H1 (cell line): Measurements from ENCODE around the gene PTAR1. TPM values are rescaled to one million over a fixed set of nuclear protein-coding genes. Genes with fewer than 3 reads are reported as not detected.

Experiments used
- CTCF ChIA-PET: fragments of 300-600 bp; sonication (Branson Sonifier 250); formaldehyde crosslinking; loops from one replicate; lab custom pipeline; 2021; ENCODE audit not compliant: partially characterized antibody; lab: Charles Lee
- POLR2A ChIA-PET: fragments of 300-600 bp; sonication (Branson Sonifier 250); formaldehyde crosslinking; loops from one replicate; lab custom pipeline; 2021; ENCODE audit warnings: inconsistent platforms; ENCODE audit not compliant: partially characterized antibody; lab: Charles Lee
- DNase-seq, 2 experiments: peaks; one replicate each; pipeline versions ENCODE4 v3.0.0 to v3.0.0-alpha.2; 2010 to 2022; ENCODE audit warnings: low spot score in 2 of 2, low read depth in 1 of 2, mixed read lengths in 1 of 2
- FAIRE-seq: peaks from 2 replicates; lab custom pipeline; 2011; peaks lifted over from hg19 to GRCh38; lab: Jason Lieb, UNC
- H2AFZ ChIP-seq: 2 replicates; pipeline ENCODE4 v1.8.1; 2012; ENCODE audit warnings: low read length, inconsistent platforms
- H2AK5ac ChIP-seq: 2 replicates; pipeline ENCODE4 v1.6.1; 2013; ENCODE audit warnings: low read depth, low read length
- H2BK120ac ChIP-seq: replicated peaks from 2 replicates; pipeline ENCODE3; 2013; ENCODE audit warnings: low read depth, low read length, inconsistent platforms
- H2BK12ac ChIP-seq: 2 replicates; pipeline ENCODE4 v1.6.1; 2013; ENCODE audit warnings: low read depth, low read length
- H2BK15ac ChIP-seq: 2 replicates; pipeline ENCODE4 v1.6.1; 2013; ENCODE audit warnings: low read length
- H2BK20ac ChIP-seq: 2 replicates; pipeline ENCODE4 v1.6.1; 2013; ENCODE audit warnings: low read length
- H2BK5ac ChIP-seq: 2 replicates; pipeline ENCODE4 v1.6.1; 2013; ENCODE audit warnings: low read depth, low read length
- H3K14ac ChIP-seq: 2 replicates; pipeline ENCODE4 v1.6.1; 2013; ENCODE audit warnings: inconsistent platforms; ENCODE audit not compliant: insufficient read length
- H3K18ac ChIP-seq: 2 replicates; pipeline ENCODE4 v1.6.1; 2013; ENCODE audit warnings: low read length; ENCODE audit errors: extremely low read depth
- H3K23ac ChIP-seq: 2 replicates; pipeline ENCODE4 v1.6.1; 2013; ENCODE audit warnings: inconsistent platforms; ENCODE audit not compliant: insufficient read length
- H3K23me2 ChIP-seq: 2 replicates; pipeline ENCODE4 v1.6.1; 2013; ENCODE audit warnings: low read depth, low read length
- H3K27ac ChIP-seq: 2 replicates; pipeline ENCODE4 v1.6.1; 2011; ENCODE audit warnings: low read depth, low read length, inconsistent platforms
- H3K27me3 ChIP-seq, 4 experiments: replicated peaks in 1 of 4; 1 replicate in 1 of 4; 2 replicates in 3 of 4; pipeline versions ENCODE4 v1.6.1 to v1.8.1; 2011 to 2013; ENCODE audit warnings: low read length in 3 of 4, mild to moderate bottlenecking in 3 of 4, inconsistent platforms in 2 of 4, mixed read lengths in 2 of 4, moderate library complexity in 1 of 4; ENCODE audit not compliant: control insufficient read depth in 3 of 4, insufficient read depth in 3 of 4; ENCODE audit errors: extremely low read depth in 1 of 4
- H3K36me3 ChIP-seq, 4 experiments: 2 replicates each; pipeline versions ENCODE4 v1.6.1 to v1.8.1; 2011 to 2013; ENCODE audit warnings: mild to moderate bottlenecking in 4 of 4, low read length in 3 of 4, moderate library complexity in 2 of 4, control low read depth in 1 of 4, inconsistent platforms in 1 of 4; ENCODE audit not compliant: insufficient read depth in 4 of 4, control insufficient read depth in 2 of 4
- H3K4ac ChIP-seq: replicated peaks from 2 replicates; pipeline ENCODE3; 2013; ENCODE audit warnings: low read length, low read depth, mixed read lengths, inconsistent platforms; ENCODE audit not compliant: insufficient read length
- H3K4me1 ChIP-seq, 4 experiments: replicated peaks in 1 of 4; 1 replicate in 1 of 4; 2 replicates in 3 of 4; pipeline versions ENCODE4 v1.6.1 to v1.8.1; 2011 to 2013; ENCODE audit warnings: low read length in 3 of 4, inconsistent platforms in 2 of 4, mixed read lengths in 1 of 4; ENCODE audit not compliant: insufficient read depth in 4 of 4, control insufficient read depth in 3 of 4
- H3K4me2 ChIP-seq, 2 experiments: 2 replicates each; pipeline versions ENCODE4 v1.6.1 to v1.8.1; 2011 to 2013; ENCODE audit warnings: low read depth in 2 of 2, low read length in 2 of 2, control low read depth in 1 of 2, inconsistent platforms in 1 of 2, mild to moderate bottlenecking in 1 of 2; ENCODE audit not compliant: insufficient read depth in 1 of 2
- H3K4me3 ChIP-seq, 4 experiments: fragments of 200-600, 300-600 bp in 1 of 4; sonication (generic), shearing (Covaris generic), sonication (Bioruptor Twin) in 1 of 4; 2 replicates each; pipeline versions ENCODE4 v1.5.1 to v1.8.1; 2011 to 2016; ENCODE audit warnings: low read length in 4 of 4, low read depth in 3 of 4, control low read depth in 2 of 4, inconsistent platforms in 2 of 4, mild to moderate bottlenecking in 2 of 4, mixed read lengths in 1 of 4, moderate library complexity in 1 of 4; ENCODE audit not compliant: insufficient read depth in 2 of 4; ENCODE audit errors: extremely low read depth in 1 of 4
- H3K56ac ChIP-seq: replicated peaks from 2 replicates; pipeline ENCODE3; 2013; ENCODE audit warnings: low read depth, mild to moderate bottlenecking, mixed read lengths, low read length, inconsistent platforms; ENCODE audit not compliant: insufficient read length
- H3K79me1 ChIP-seq: 2 replicates; pipeline ENCODE4 v1.6.1; 2013; ENCODE audit warnings: low read depth, low read length, control low read depth
- H3K79me2 ChIP-seq, 2 experiments: 2 replicates each; pipeline versions ENCODE4 v1.6.1 to v1.8.1; 2012 to 2013; ENCODE audit warnings: low read length in 2 of 2, mild to moderate bottlenecking in 2 of 2, inconsistent platforms in 1 of 2; ENCODE audit not compliant: insufficient read depth in 2 of 2, control insufficient read depth in 1 of 2
- H3K9ac ChIP-seq, 4 experiments: replicated peaks in 1 of 4; 1 replicate in 1 of 4; 2 replicates in 3 of 4; pipeline versions ENCODE4 v1.6.1 to v1.8.1; 2011 to 2013; ENCODE audit warnings: low read depth in 3 of 4, low read length in 3 of 4, control low read depth in 2 of 4, mild to moderate bottlenecking in 2 of 4, moderate library complexity in 2 of 4, inconsistent platforms in 1 of 4; ENCODE audit errors: extremely low read depth in 1 of 4
- H3K9me3 ChIP-seq, 2 experiments: 2 replicates each; pipeline versions ENCODE4 v1.6.1 to v1.8.1; 2012 to 2013; ENCODE audit warnings: mild to moderate bottlenecking in 2 of 2, moderate library complexity in 2 of 2, control low read depth in 1 of 2, inconsistent platforms in 1 of 2, low read depth in 1 of 2, low read length in 1 of 2, mixed read lengths in 1 of 2; ENCODE audit not compliant: insufficient read depth in 2 of 2
- H4K20me1 ChIP-seq, 2 experiments: replicated peaks in 1 of 2; 2 replicates each; pipeline versions ENCODE3 to v1.8.1; 2011 to 2013; ENCODE audit warnings: inconsistent platforms in 2 of 2, low read length in 2 of 2, mild to moderate bottlenecking in 1 of 2; ENCODE audit not compliant: insufficient read depth in 2 of 2, control insufficient read depth in 1 of 2
- H4K5ac ChIP-seq: 2 replicates; pipeline ENCODE4 v1.6.1; 2013; ENCODE audit warnings: low read length, low read depth, mixed read lengths, inconsistent platforms; ENCODE audit not compliant: insufficient read length
- H4K8ac ChIP-seq: 2 replicates; pipeline ENCODE4 v1.8.0; 2013; ENCODE audit warnings: mild to moderate bottlenecking, moderate library complexity, low read length, inconsistent platforms; ENCODE audit not compliant: insufficient read depth; ENCODE audit errors: extremely low read depth
- H4K91ac ChIP-seq: replicated peaks from 2 replicates; pipeline ENCODE3; 2013; ENCODE audit warnings: low read length, mixed read lengths, inconsistent platforms; ENCODE audit not compliant: insufficient read length
- CHD1 ChIP-seq: IDR thresholded peaks from 2 replicates; pipeline ENCODE4 v1.6.1; 2012; ENCODE audit warnings: low read depth, low read length, improper control_type of control experiment
- EGR1 ChIP-seq: IDR thresholded peaks from 2 replicates; pipeline ENCODE4 v1.6.1; 2011; ENCODE audit warnings: low read depth, low read length, borderline replicate concordance
- HDAC2 ChIP-seq, 2 experiments: fragments of 300-600 bp in 1 of 2; sonication (generic) in 1 of 2; IDR thresholded peaks; 2 replicates each; pipeline ENCODE4 v1.6.1; 2011 to 2012; ENCODE audit warnings: low read depth in 2 of 2, low read length in 2 of 2, mild to moderate bottlenecking in 2 of 2, moderate library complexity in 2 of 2, borderline replicate concordance in 1 of 2, inconsistent platforms in 1 of 2
- KDM4A ChIP-seq: IDR thresholded peaks from one replicate; pipeline ENCODE4 v1.7.1; 2012; ENCODE audit warnings: low read depth, mild to moderate bottlenecking, moderate library complexity, low read length, inconsistent platforms; ENCODE audit not compliant: severe bottlenecking
- RBBP5 ChIP-seq: IDR thresholded peaks from 2 replicates; pipeline ENCODE4 v1.7.1; 2012; ENCODE audit warnings: low read depth, mild to moderate bottlenecking, inconsistent platforms, low read length, moderate library complexity, borderline replicate concordance
- SIRT6 ChIP-seq: IDR thresholded peaks from one replicate; pipeline ENCODE4 v1.7.1; 2012; ENCODE audit warnings: low read length, inconsistent platforms
- SP2 ChIP-seq: IDR thresholded peaks from 2 replicates; pipeline ENCODE4 v1.6.1; 2012; ENCODE audit warnings: mild to moderate bottlenecking, low read length, inconsistent platforms
- SUZ12 ChIP-seq: fragments of 200-600 bp; sonication (generic); IDR thresholded peaks from 2 replicates; pipeline ENCODE4 v1.6.1; 2012; ENCODE audit warnings: mild to moderate bottlenecking, inconsistent platforms, low read length, moderate library complexity, mixed read lengths
- TEAD4 ChIP-seq: IDR thresholded peaks from 2 replicates; pipeline ENCODE4 v1.6.1; 2012; ENCODE audit warnings: low read depth, low read length, inconsistent platforms, mixed read lengths
- WGBS, 2 experiments: shearing (Covaris generic) in 1 of 2; methylation state at CpG; one replicate each; pipeline versions ENCODE4 v1.1.6 to v1.1.7; 2013 to 2015; ENCODE audit warnings: low lambda C conversion rate in 2 of 2, mixed read lengths in 2 of 2, inconsistent platforms in 1 of 2, low coverage in 1 of 2, missing lambda C conversion rate in 1 of 2; ENCODE audit not compliant: insufficient replicate concordance in 2 of 2, insufficient coverage in 1 of 2, insufficient read length in 1 of 2; ENCODE audit errors: extremely low coverage in 1 of 2, missing lambda C conversion rate in 1 of 2; 5-methylcytosine and 5-hydroxymethylcytosine counted together
- polyA plus RNA-seq, 7 experiments: library from polyadenylated mRNA; depleted of rRNA in 3 of 7; stranded (reverse) in 5 of 7; unstranded in 2 of 7; fragments of >200 nt in 5 of 7; fragments of 200-250 nt in 2 of 7; gene quantifications; 1 replicate in 5 of 7; 2 replicates in 1 of 7; 4 replicates in 1 of 7; pipeline versions ENCODE4 v1.2.1 to v1.2.3, GENCODE V29; 2011 to 2013; ENCODE audit warnings: missing spikeins in 2 of 7, mixed read lengths in 2 of 7
- total RNA-seq: library from RNA; stranded (reverse); fragmentation: NEBNext Ultra II Directional; extraction: Animal tissue kit (Norgen Biotek cat#: 25700); gene quantifications from 2 replicates; pipeline ENCODE4 v1.2.1, GENCODE V29; 2021

The PTAR1 gene
- total and polyA plus RNA-seq, 2 of the 8 experiments (the other 6 are each of a cell fraction or from before 2014, with no cell fraction given): 19.5 to 84.9 TPM

DNA sequence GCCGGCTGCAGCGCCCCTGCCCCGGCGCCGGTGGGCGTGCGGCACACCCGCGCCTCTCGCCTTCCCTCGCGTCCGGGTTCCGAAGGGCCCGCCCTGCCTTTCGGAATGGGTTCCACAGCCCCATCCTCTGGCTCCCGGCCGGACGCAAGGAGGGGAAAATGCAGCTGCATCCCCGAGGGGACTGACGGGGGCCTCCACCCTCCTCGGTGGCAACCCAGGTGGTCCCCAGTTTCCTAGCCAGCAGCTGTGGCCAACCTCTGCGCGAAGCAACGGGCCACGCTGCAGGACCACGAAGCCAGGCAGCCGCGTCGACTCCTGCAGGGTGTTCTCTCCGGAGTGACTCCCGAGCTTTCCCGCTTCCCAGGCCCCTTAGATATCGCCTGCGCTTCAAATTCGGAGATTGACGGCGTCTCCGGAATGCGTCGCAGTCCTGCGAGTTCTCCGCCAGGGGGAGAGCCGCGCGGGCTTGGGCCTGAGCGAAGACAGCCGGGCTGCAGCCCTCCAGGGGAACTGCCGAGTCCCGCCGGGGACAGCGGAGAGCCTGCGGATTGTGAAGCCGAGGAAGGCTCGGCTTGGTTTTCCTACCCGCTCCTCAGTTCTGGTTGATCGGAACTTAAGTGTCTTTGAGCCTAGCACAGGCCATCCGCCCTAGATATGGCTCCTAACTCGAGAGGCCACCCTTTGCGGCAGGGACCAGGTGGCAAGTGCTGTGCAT lies 87.1 kb downstream of the PTAR1 start:
- Histone ChIP-seq H2BK12ac (no peak overlapping the region), H3K4me3 (peak overlapping the region; percentile 56 to 75 (median 62)), H2BK5ac (no peak overlapping the region; the same call in 1 of the 2 replicates), H3K27ac (no peak overlapping the region), H2AFZ (peak overlapping the region; percentile 84; the same call in 1 of the 2 replicates), H4K91ac (no peak overlapping the region), H2BK120ac (no peak overlapping the region), H3K18ac (no peak overlapping the region; the same call in 1 of the 2 replicates), H3K4me2 (peak overlapping the region; percentile 63 to 100), H4K5ac (no peak overlapping the region), H3K23me2 (peaks cover 8% of the 10 kb centered on the region; the same call in 1 of the 2 replicates), H3K56ac (no peak overlapping the region), H2BK15ac (no peak overlapping the region), H3K23ac (no peak overlapping the region), H2AK5ac (no peak overlapping the region), H3K14ac (no peak overlapping the region), H2BK20ac (no peak overlapping the region), H3K36me3 (no peaks in the 10 kb centered on the region), H3K9me3 (no peaks in the 10 kb centered on the region), H3K4ac (no peak overlapping the region), H3K27me3 (peaks cover 7 to 23% (median 16%) of the 10 kb centered on the region in 4 experiments), H3K9ac (peak overlapping the region in 1 of 4 experiments; percentile 50; a peak in 3 of 7 replicates), H4K20me1 (peaks cover 0 to 4% of the 10 kb centered on the region in 2 experiments), H3K79me1 (no peaks in the 10 kb centered on the region), H3K4me1 (peaks cover under 1 to 7% (median 3%) of the 10 kb centered on the region in 4 experiments; a peak in 3 of 7 replicates), H4K8ac (no peak overlapping the region), H3K79me2 (no peaks in the 10 kb centered on the region; a peak in 1 of 4 replicates)
- DNase-seq (peak; percentile 77 to 88), FAIRE-seq (no peak)
- ChIA-PET CTCF (interaction anchor here (0.5 to 3.3 kb wide), 43 partner anchors 11 to 440 kb away, joined by 3 to 14 read pairs (median 4); partner anchors contain the start of gene MAMDC2), POLR2A (interaction anchor here (0.7 to 1.5 kb wide), 3 partner anchors 66 to 86 kb away, joined by 3 read pairs; no protein-coding TSS in a partner anchor)
- WGBS, 2 experiments: 4% methylated on average over 47 of the region's 60 CpGs; no CpG with 5 or more reads in 1 of the 2 experiments
- TF ChIP-seq CHD1 (no peak), HDAC2 (IDR thresholded peaks at IDR 0.05; ENCODE audit: borderline replicate concordance in 1 of 2, low read depth in 2 of 2, low read length in 2 of 2) (peak in 1 of 2 experiments; percentile 80; a peak in 1 of 4 replicates), SP2 (no peak), RBBP5 (no peak), SIRT6 (no peak), SUZ12 (no peak), KDM4A (peak; percentile 77), EGR1 (no peak), TEAD4 (peak; percentile 92)
